Mesendoderm (in vitro differentiated cells): Measurements from ENCODE around the gene MS4A7. TPM values are rescaled to one million over a fixed set of nuclear protein-coding genes. Genes with fewer than 3 reads are reported as not detected.

ENCODE experiments used
- DNase-seq: peaks from one replicate; pipeline ENCODE4 v3.0.0; 2013
- H2AK5ac ChIP-seq: 2 replicates; pipeline ENCODE4 v1.6.1; 2013; ENCODE audit warnings: low read length, inconsistent platforms
- H2BK120ac ChIP-seq: 2 replicates; pipeline ENCODE4 v1.6.1; 2013; ENCODE audit warnings: low read depth, mild to moderate bottlenecking, low read length, moderate library complexity, mixed read lengths
- H2BK15ac ChIP-seq: replicated peaks from 2 replicates; pipeline ENCODE4 v1.6.1; 2013; ENCODE audit warnings: low read depth, mild to moderate bottlenecking, moderate library complexity
- H2BK5ac ChIP-seq: 2 replicates; pipeline ENCODE4 v1.6.1; 2013; ENCODE audit warnings: low read length, inconsistent platforms
- H3K18ac ChIP-seq: 2 replicates; pipeline ENCODE4 v1.6.1; 2013; ENCODE audit warnings: mild to moderate bottlenecking, low read length, mixed read lengths
- H3K23ac ChIP-seq: one replicate; pipeline ENCODE4 v1.6.1; 2013; ENCODE audit warnings: low read length
- H3K27ac ChIP-seq: 2 replicates; pipeline ENCODE4 v1.5.1; 2013; ENCODE audit warnings: low read depth, mild to moderate bottlenecking, inconsistent platforms, low read length, moderate library complexity
- H3K27me3 ChIP-seq: 2 replicates; pipeline ENCODE4 v1.6.1; 2013; ENCODE audit warnings: low read length, control low read depth, mild to moderate bottlenecking, inconsistent platforms; ENCODE audit not compliant: insufficient read depth, poor library complexity
- H3K36me3 ChIP-seq: 2 replicates; pipeline ENCODE4 v1.6.1; 2013; ENCODE audit warnings: low read length, inconsistent platforms; ENCODE audit not compliant: control insufficient read depth, insufficient read depth
- H3K4ac ChIP-seq: one replicate; pipeline ENCODE4 v1.6.1; 2013; ENCODE audit warnings: low read depth, mild to moderate bottlenecking, low read length, moderate library complexity
- H3K4me1 ChIP-seq: 2 replicates; pipeline ENCODE4 v1.6.1; 2013; ENCODE audit warnings: low read depth, low read length, inconsistent platforms; ENCODE audit not compliant: control insufficient read depth
- H3K4me2 ChIP-seq: 2 replicates; pipeline ENCODE4 v1.6.1; 2013; ENCODE audit warnings: low read length
- H3K4me3 ChIP-seq: 2 replicates; pipeline ENCODE4 v1.5.1; 2013; ENCODE audit warnings: mild to moderate bottlenecking, low read length
- H3K56ac ChIP-seq: one replicate; pipeline ENCODE4 v1.6.1; 2013; ENCODE audit warnings: low read length
- H3K79me1 ChIP-seq: 2 replicates; pipeline ENCODE4 v1.6.1; 2013; ENCODE audit warnings: low read length, inconsistent platforms
- H3K79me2 ChIP-seq: 2 replicates; pipeline ENCODE4 v1.6.1; 2013; ENCODE audit warnings: mild to moderate bottlenecking, low read length; ENCODE audit not compliant: control insufficient read depth, insufficient read depth
- H3K9ac ChIP-seq: 2 replicates; pipeline ENCODE4 v1.6.1; 2013; ENCODE audit warnings: low read length, inconsistent platforms
- H4K5ac ChIP-seq: one replicate; pipeline ENCODE4 v1.6.1; 2013; ENCODE audit warnings: low read length
- H4K8ac ChIP-seq: one replicate; pipeline ENCODE4 v1.6.1; 2013; ENCODE audit warnings: low read depth, mild to moderate bottlenecking, control low read depth, low read length, moderate library complexity
- WGBS: extraction: QIAGEN DNeasy Blood & Tissue Kit; methylation state at CpG from one replicate; pipeline ENCODE4 v1.1.7; 2013; ENCODE audit warnings: low lambda C conversion rate, missing lambda C conversion rate; ENCODE audit not compliant: insufficient coverage; ENCODE audit errors: extremely low coverage; 5-methylcytosine and 5-hydroxymethylcytosine counted together
- polyA plus RNA-seq, 2 experiments: library from polyadenylated mRNA; stranded (reverse); fragments of 200-250 nt; gene quantifications; one replicate each; pipeline ENCODE4 v1.2.3, GENCODE V29; 2013

The MS4A7 gene, protein sequence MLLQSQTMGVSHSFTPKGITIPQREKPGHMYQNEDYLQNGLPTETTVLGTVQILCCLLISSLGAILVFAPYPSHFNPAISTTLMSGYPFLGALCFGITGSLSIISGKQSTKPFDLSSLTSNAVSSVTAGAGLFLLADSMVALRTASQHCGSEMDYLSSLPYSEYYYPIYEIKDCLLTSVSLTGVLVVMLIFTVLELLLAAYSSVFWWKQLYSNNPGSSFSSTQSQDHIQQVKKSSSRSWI
- polyA plus RNA-seq (2013, experiment 1 of 2): 0.04 TPM
- not detected for polyA plus RNA-seq (2013, experiment 2 of 2)

GRCh38 chr11:60378354-60378753 is at the start of gene MS4A7:
Gene MS4A7 (plus strand): TSS chr11:60378532. CDS start chr11:60383142, 4,610 bp downstream.
- no peak within 1 kb of the TSS for H2BK15ac ChIP-seq
- no peak within 1 kb of the TSS for H4K5ac ChIP-seq
- H3K4me1 ChIP-seq: no peaks in the 10 kb centered on the region
- no peak within 1 kb of the TSS for H3K4me2 ChIP-seq
- H3K4me3 ChIP-seq: no peak within 1 kb of the TSS
- H2BK5ac ChIP-seq: no peak within 1 kb of the TSS
- DNase-seq: no peak
- H3K9ac ChIP-seq: no peak within 1 kb of the TSS
- no peak within 1 kb of the TSS for H3K4ac ChIP-seq
- no peak within 1 kb of the TSS for H2BK120ac ChIP-seq
- no peaks in the 10 kb centered on the region for H3K79me2 ChIP-seq
- H3K27ac ChIP-seq: no peak within 1 kb of the TSS
- H3K36me3 ChIP-seq: no peaks in the 10 kb centered on the region
- no peak within 1 kb of the TSS for H3K56ac ChIP-seq
- H2AK5ac ChIP-seq: no peak within 1 kb of the TSS
- no CpG with 5 or more reads among the region's 3 CpGs for WGBS
- H3K79me1 ChIP-seq: no peaks in the 10 kb centered on the region
- H3K27me3 ChIP-seq: no peaks in the 10 kb centered on the region
- H3K23ac ChIP-seq: no peak within 1 kb of the TSS
- H4K8ac ChIP-seq: no peak within 1 kb of the TSS
- H3K18ac ChIP-seq: no peak within 1 kb of the TSS

DNA sequence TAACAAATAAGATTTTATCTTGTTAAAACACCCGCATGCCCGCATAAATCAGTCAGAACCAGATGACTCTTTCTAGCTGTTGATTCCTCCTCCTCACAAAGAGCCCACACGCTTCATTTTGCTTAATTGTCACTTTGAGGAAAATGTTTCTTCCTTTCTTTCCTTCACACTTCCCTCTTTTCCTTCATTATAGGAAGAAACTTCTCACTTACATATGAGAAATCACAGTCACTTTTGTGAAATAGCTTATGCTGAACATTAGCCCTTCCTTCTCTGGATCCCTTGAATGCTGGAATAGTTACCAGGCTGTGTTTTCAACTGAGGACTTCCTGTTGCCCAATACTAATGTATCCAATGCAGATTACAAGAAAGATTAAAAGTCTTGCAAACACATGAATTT is 45.5 kb upstream of the MS4A7 start:
- Histone ChIP-seq H2AK5ac (no peak overlapping the region), H2BK120ac (no peak overlapping the region), H4K8ac (no peak overlapping the region), H3K4me3 (no peak overlapping the region), H3K79me2 (no peaks in the 10 kb centered on the region), H3K23ac (no peak overlapping the region), H3K36me3 (no peaks in the 10 kb centered on the region), H3K56ac (no peak overlapping the region), H3K79me1 (no peaks in the 10 kb centered on the region), H2BK5ac (no peak overlapping the region), H3K4me2 (no peak overlapping the region), H3K4me1 (no peaks in the 10 kb centered on the region), H3K18ac (no peak overlapping the region), H3K9ac (no peak overlapping the region), H3K27ac (no peak overlapping the region), H3K27me3 (no peaks in the 10 kb centered on the region), H2BK15ac (no peak overlapping the region), H4K5ac (no peak overlapping the region), H3K4ac (no peak overlapping the region)
- no peak for DNase-seq
- no CpG with 5 or more reads among the region's 3 CpGs for whole genome bisulfite sequencing

GRCh38 chr11:60334005-60334620 is 44.2 kb upstream of the MS4A7 start:
- DNase-seq: peak; percentile 89
- WGBS: no CpG with 5 or more reads among the region's 2 CpGs
- no peak overlapping the region for H3K23ac ChIP-seq

DNA sequence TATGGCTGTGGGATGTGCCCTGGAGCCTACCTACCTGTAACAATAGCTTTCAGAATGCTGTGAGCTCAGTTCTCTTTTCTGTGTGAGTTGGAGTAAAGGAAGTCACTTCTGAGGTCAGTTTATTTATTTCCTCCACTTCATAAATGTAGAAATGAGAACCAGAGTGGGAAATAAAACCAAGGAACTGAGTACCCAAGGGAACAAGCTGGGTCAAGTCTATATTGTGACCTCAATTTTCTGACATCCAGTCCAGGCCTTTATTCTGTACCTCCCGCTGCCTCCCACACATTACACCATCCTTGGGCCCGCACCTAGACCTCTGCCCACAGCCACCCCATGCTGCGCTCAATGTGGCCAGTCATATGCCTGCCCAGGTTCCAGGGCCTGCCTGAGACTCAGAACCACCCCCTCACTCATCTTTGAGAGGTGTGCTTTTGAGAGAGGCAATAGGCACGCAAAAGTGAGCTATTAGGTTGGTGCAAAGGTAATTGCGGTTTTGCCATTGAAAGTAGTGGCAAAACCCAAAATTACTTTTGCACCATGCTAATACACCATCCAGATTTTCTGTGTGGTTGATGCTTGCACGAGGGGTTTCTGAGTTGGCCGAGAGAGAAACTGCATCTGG is 41.5 kb upstream of the MS4A7 start:
- Histone ChIP-seq H3K79me1 (no peaks in the 10 kb centered on the region), H3K27me3 (no peaks in the 10 kb centered on the region), H3K4ac (no peak overlapping the region), H3K27ac (no peak overlapping the region), H3K23ac (no peak overlapping the region), H4K5ac (no peak overlapping the region), H3K4me1 (no peaks in the 10 kb centered on the region), H3K18ac (no peak overlapping the region), H3K79me2 (no peaks in the 10 kb centered on the region), H3K56ac (no peak overlapping the region), H2BK15ac (no peak overlapping the region), H2BK120ac (no peak overlapping the region), H2AK5ac (no peak overlapping the region), H3K4me2 (no peak overlapping the region), H2BK5ac (no peak overlapping the region), H3K36me3 (no peaks in the 10 kb centered on the region), H4K8ac (no peak overlapping the region), H3K9ac (no peak overlapping the region), H3K4me3 (no peak overlapping the region)
- WGBS: no CpG with 5 or more reads among the region's 7 CpGs
- no peak for DNase-seq

More at GRCh38 chr11:60334005-60334620, 44.2 kb upstream of the MS4A7 start:
- Histone ChIP-seq H3K9ac (no peak overlapping the region), H3K27me3 (no peaks in the 10 kb centered on the region), H2BK15ac (no peak overlapping the region), H3K79me1 (no peaks in the 10 kb centered on the region), H3K4me2 (no peak overlapping the region), H3K56ac (no peak overlapping the region), H3K36me3 (no peaks in the 10 kb centered on the region), H3K27ac (no peak overlapping the region), H3K79me2 (no peaks in the 10 kb centered on the region), H3K4ac (no peak overlapping the region), H2BK120ac (no peak overlapping the region), H3K4me3 (no peak overlapping the region), H4K5ac (no peak overlapping the region), H3K18ac (no peak overlapping the region), H3K4me1 (no peaks in the 10 kb centered on the region), H2AK5ac (no peak overlapping the region), H2BK5ac (no peak overlapping the region), H4K8ac (peak overlapping the region; percentile 39)

DNA sequence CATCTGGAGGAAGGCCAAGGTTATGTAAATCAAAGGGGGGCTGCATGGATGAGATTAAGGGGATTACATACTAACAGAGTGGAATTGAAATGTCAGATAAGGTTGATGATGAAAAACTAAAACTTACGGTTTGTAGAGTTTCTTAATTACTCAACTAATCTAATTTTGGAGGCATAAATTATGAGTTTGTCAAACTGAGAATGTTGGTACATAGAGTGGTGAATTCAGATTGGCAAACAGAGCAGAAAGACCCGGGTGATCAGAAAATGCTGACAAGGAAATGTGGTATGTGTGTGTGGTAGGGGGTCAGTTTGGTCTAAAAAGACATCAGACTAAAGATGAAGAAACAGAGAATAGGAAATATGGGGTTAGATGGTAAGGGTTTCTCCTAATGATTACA is 40.3 kb upstream of the MS4A7 start:
- Histone ChIP-seq H3K23ac (no peak overlapping the region), H3K4ac (no peak overlapping the region), H3K36me3 (no peaks in the 10 kb centered on the region), H2AK5ac (no peak overlapping the region), H3K56ac (no peak overlapping the region), H3K79me1 (no peaks in the 10 kb centered on the region), H3K18ac (no peak overlapping the region), H4K8ac (no peak overlapping the region), H4K5ac (no peak overlapping the region), H3K9ac (no peak overlapping the region), H3K27ac (no peak overlapping the region), H3K4me2 (no peak overlapping the region), H3K4me3 (no peak overlapping the region), H3K27me3 (no peaks in the 10 kb centered on the region), H3K4me1 (no peaks in the 10 kb centered on the region), H2BK120ac (no peak overlapping the region), H2BK5ac (no peak overlapping the region), H2BK15ac (no peak overlapping the region), H3K79me2 (no peaks in the 10 kb centered on the region)
- no CpG with 5 or more reads among the region's 2 CpGs for WGBS
- no peak for DNase-seq
